Chondrocyte (in vitro differentiated cells): Measurements from ENCODE around the gene LITAFD. TPM values are rescaled to one million over a fixed set of nuclear protein-coding genes. Genes with fewer than 3 reads are reported as not detected.

ENCODE experiments used
- DNase-seq: peaks from one replicate; pipeline ENCODE4 v3.0.0; 2021; ENCODE audit warnings: mixed read lengths, low spot score
- H3K27ac Mint-ChIP-seq: one replicate; pipeline ENCODE4 v1.8.0; 2021; ENCODE audit warnings: mild to moderate bottlenecking, moderate library complexity, mixed read lengths; ENCODE audit not compliant: unreplicated experiment
- H3K27me3 Mint-ChIP-seq: 2 replicates; pipeline ENCODE4 v1.8.0; 2021; ENCODE audit warnings: low read depth, mixed read lengths
- H3K36me3 Mint-ChIP-seq: 2 replicates; pipeline ENCODE4 v1.8.0; 2021; ENCODE audit warnings: low read depth, mixed read lengths
- H3K4me1 Mint-ChIP-seq: 2 replicates; pipeline ENCODE4 v1.8.0; 2021; ENCODE audit warnings: low read depth, mild to moderate bottlenecking, mixed read lengths
- H3K4me3 Mint-ChIP-seq: one replicate; pipeline ENCODE4 v1.8.0; 2021; ENCODE audit warnings: mild to moderate bottlenecking, moderate library complexity, mixed read lengths; ENCODE audit not compliant: unreplicated experiment
- H3K9me3 Mint-ChIP-seq: 2 replicates; pipeline ENCODE4 v1.8.0; 2021; ENCODE audit warnings: low read depth, mixed read lengths
- CTCF ChIP-seq: fragments of 200-600 bp; sonication (generic); IDR thresholded peaks from 2 replicates; pipeline ENCODE4 v1.5.0; 2021; ENCODE audit warnings: antibody characterized with exemption, mild to moderate bottlenecking, moderate library complexity
- total RNA-seq: library from RNA; stranded (reverse); gene quantifications from 3 replicates; pipeline ENCODE4 v1.2.1, GENCODE V29; 2021

The LITAFD gene
- total RNA-seq, 1 donor from 2014 or later = not detected

- H3K4me1 Mint-ChIP-seq = peaks cover 34% of the 10 kb centered on the region
- no peak overlapping the region for H3K4me3 Mint-ChIP-seq
- H3K36me3 Mint-ChIP-seq = peaks cover 19% of the 10 kb centered on the region
- peak; percentile 44 for DNase-seq
- H3K27me3 Mint-ChIP-seq = no peaks in the 10 kb centered on the region
- no peaks in the 10 kb centered on the region for H3K9me3 Mint-ChIP-seq
- H3K27ac Mint-ChIP-seq = no peak overlapping the region
- TF ChIP-seq CTCF = no peak
Measured at GRCh38 chr16:8846401-8846932, 35.7 kb upstream of the LITAFD start.

- H3K27ac Mint-ChIP-seq = no peak overlapping the region
- no peaks in the 10 kb centered on the region for H3K9me3 Mint-ChIP-seq
- H3K4me1 Mint-ChIP-seq = peaks cover 34% of the 10 kb centered on the region
- no peak for TF ChIP-seq CTCF
- peaks cover 22% of the 10 kb centered on the region for H3K36me3 Mint-ChIP-seq
- DNase-seq = peak; percentile 63
- no peak overlapping the region for H3K4me3 Mint-ChIP-seq
- H3K27me3 Mint-ChIP-seq = no peaks in the 10 kb centered on the region
Measured at GRCh38 chr16:8847145-8847544, 35.0 kb upstream of the LITAFD start.

DNA sequence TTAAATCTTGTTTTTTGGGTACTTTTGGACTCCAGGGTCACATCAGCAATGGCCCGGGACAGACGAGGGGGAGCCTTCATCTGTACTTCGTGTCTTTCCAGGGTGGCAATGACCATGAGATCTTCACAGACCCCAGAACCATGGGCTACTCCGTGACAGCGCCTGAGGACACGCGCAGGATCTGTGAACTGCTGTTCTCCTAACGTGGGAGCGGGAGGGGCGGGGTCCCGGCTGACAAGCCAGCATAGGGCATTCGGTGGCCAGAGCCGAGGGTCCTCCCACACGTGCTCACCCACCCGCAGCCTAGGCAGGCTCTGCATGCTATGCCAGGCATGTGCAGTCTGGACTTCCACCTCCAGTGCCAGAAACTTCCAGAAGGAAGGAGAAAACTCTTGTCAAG, 34.5 kb upstream of the LITAFD start:
- H3K4me1 Mint-ChIP-seq = peaks cover 34% of the 10 kb centered on the region
- no peak overlapping the region for H3K4me3 Mint-ChIP-seq
- H3K27me3 Mint-ChIP-seq = no peaks in the 10 kb centered on the region
- H3K27ac Mint-ChIP-seq = no peak overlapping the region
- no peaks in the 10 kb centered on the region for H3K9me3 Mint-ChIP-seq
- peak; percentile 88 for DNase-seq
- peaks cover 20% of the 10 kb centered on the region for H3K36me3 Mint-ChIP-seq
- no peak for TF ChIP-seq CTCF

GRCh38 chr16:8848231-8848938, 33.8 kb upstream of the LITAFD start:
- peaks cover 24% of the 10 kb centered on the region for H3K36me3 Mint-ChIP-seq
- TF ChIP-seq CTCF = no peak
- H3K4me3 Mint-ChIP-seq = no peak overlapping the region
- peak; percentile 86 for DNase-seq
- H3K27ac Mint-ChIP-seq = no peak overlapping the region
- peaks cover 34% of the 10 kb centered on the region for H3K4me1 Mint-ChIP-seq
- no peaks in the 10 kb centered on the region for H3K9me3 Mint-ChIP-seq
- no peaks in the 10 kb centered on the region for H3K27me3 Mint-ChIP-seq

DNA sequence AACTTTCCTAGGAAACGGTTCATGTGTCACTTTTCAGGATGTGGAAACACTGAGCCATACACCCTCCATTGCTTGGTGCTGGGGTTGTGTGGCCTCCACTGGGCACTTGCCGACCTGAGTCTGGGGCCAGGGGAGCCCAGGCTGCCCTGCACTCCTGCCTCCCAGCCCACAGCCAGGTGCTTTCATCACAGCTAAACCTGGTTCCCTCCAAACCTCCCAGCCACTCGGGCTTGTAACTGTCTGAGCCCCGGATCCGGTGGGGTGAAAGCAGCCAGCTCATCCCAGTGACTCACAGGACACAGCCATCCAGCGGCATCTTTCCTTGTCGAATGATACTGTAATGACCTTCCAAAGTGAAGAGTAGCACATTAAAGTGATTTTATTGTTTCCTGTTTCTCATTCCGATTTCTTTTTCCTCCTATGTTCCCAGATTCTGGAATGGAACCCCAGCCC, 33.2 kb upstream of the LITAFD start:
- Mint-ChIP-seq H3K36me3 (peaks cover 26% of the 10 kb centered on the region), H3K4me3 (no peak overlapping the region), H3K27me3 (no peaks in the 10 kb centered on the region), H3K4me1 (peaks cover 30% of the 10 kb centered on the region), H3K27ac (peak overlapping the region; percentile 81), H3K9me3 (no peaks in the 10 kb centered on the region)
- no peak for TF ChIP-seq CTCF
- peak; percentile 71 for DNase-seq
